ENCODE results near the gene ALG14. TPM values are rescaled to one million over a fixed set of nuclear protein-coding genes. Genes with fewer than 3 reads are reported as not detected.

Gene ALG14
- total RNA-seq, 4 donors from 2014 or later = 0.62 to 1.2 (median 0.79) TPM

DNA sequence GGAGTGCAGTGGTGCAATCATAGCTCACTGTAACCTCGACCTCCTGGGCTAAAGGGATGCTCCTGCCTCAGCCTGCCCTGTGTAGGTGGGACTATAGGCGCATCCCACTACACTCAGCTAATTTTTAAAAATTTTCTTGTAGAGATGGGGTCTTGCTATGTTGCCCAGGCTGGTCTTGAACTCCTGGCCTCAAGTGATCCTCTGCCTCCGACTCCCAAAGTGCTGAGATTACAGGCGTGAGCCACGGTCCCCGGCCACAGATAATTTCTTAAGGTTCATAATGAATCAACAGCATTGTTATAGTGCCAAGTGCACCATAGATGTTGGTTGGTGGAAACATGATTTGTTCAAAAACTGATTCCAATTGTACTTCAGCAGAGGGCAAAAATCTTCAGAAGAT is 103.6 kb downstream of the ALG14 start:
- no peaks in the 10 kb centered on the region for H3K36me3 ChIP-seq
- WGBS, 2 donors (ENCODE audit: low coverage in 1 of 2) = 100% methylated on average over 2 to 6 of the region's 6 CpGs
- H3K9me3 ChIP-seq = no peaks in the 10 kb centered on the region
- H3K4me1 ChIP-seq = peaks cover 0 to 28% (median 5%) of the 10 kb centered on the region in 3 donors
- H3K4me3 ChIP-seq = no peak overlapping the region
- no peak for ATAC-seq
- H3K27me3 ChIP-seq = no peaks in the 10 kb centered on the region
- H3K27ac ChIP-seq = no peak overlapping the region
- TF ChIP-seq POLR2AphosphoS5 (IDR thresholded peaks at IDR 0.05) (no peak), EP300 (IDR thresholded peaks at IDR 0.05) (no peak)

DNA sequence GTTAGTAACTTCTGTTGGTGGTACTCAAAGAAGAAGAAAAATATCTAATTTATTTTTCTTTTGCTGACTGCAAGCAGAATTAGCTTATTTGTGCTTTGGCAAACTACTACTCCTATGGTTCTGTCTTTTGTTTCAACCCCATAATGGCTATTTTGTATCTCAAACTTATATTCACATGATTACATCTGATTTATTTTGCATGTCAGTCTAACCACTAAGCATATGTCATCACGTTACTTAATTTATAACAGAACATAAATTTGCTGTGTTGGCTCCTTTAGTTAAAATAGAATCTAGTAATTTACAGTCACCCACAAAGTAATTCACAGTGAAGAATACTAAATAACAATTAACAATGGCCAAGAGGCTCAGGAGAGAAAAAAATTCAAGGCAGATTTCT is 106.7 kb downstream of the ALG14 start:
- ATAC-seq = no peak
- Histone ChIP-seq H3K4me1 (peaks cover 0 to 12% (median 0%) of the 10 kb centered on the region in 3 donors), H3K4me3 (no peak overlapping the region), H3K27me3 (no peaks in the 10 kb centered on the region), H3K36me3 (no peaks in the 10 kb centered on the region), H3K27ac (no peak overlapping the region), H3K9me3 (no peaks in the 10 kb centered on the region)
- WGBS, 2 donors (ENCODE audit: low coverage in 1 of 2) = 38 to 56% methylated on average over 1 of the region's 1 CpG
- TF ChIP-seq POLR2AphosphoS5 (IDR thresholded peaks at IDR 0.05) (no peak), EP300 (IDR thresholded peaks at IDR 0.05) (no peak), POLR2A (IDR thresholded peaks at IDR 0.05) (no peak)
- TF ChIP-seq, protein P1, sequence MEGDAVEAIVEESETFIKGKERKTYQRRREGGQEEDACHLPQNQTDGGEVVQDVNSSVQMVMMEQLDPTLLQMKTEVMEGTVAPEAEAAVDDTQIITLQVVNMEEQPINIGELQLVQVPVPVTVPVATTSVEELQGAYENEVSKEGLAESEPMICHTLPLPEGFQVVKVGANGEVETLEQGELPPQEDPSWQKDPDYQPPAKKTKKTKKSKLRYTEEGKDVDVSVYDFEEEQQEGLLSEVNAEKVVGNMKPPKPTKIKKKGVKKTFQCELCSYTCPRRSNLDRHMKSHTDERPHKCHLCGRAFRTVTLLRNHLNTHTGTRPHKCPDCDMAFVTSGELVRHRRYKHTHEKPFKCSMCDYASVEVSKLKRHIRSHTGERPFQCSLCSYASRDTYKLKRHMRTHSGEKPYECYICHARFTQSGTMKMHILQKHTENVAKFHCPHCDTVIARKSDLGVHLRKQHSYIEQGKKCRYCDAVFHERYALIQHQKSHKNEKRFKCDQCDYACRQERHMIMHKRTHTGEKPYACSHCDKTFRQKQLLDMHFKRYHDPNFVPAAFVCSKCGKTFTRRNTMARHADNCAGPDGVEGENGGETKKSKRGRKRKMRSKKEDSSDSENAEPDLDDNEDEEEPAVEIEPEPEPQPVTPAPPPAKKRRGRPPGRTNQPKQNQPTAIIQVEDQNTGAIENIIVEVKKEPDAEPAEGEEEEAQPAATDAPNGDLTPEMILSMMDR (IDR thresholded peaks at IDR 0.05) = no peak

DNA sequence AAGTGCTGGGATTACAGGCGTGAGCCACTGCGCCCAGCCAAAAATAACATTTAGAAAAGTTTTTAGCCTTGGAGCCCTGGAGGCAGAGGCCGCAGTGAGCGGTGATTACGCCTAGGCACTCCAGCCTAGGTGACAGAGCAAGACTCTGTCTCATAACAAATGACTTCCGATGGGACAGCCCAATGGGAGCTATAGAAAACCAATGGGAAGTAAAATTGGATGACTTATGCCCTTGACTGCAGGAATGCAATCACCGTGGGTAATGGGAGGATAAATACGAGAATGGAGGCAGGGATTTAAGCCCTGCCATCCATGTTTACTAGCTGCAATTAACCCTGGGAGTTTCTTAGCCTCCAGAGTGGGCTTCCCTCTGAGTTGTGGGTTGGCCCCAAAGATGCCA is 108.9 kb downstream of the ALG14 start:
- no peaks in the 10 kb centered on the region for H3K27me3 ChIP-seq
- H3K4me3 ChIP-seq = no peak overlapping the region
- no peak overlapping the region for H3K27ac ChIP-seq
- 90 to 91% methylated on average over 3 to 6 of the region's 8 CpGs for WGBS, 2 donors (ENCODE audit: low coverage in 1 of 2)
- H3K4me1 ChIP-seq = peaks cover 0 to 7% (median 0%) of the 10 kb centered on the region in 3 donors
- no peak for TF ChIP-seq POLR2A (IDR thresholded peaks at IDR 0.05)
- TF ChIP-seq EP300 (IDR thresholded peaks at IDR 0.05) = no peak
- TF ChIP-seq, protein P1 (IDR thresholded peaks at IDR 0.05) = no peak
- TF ChIP-seq POLR2AphosphoS5 (IDR thresholded peaks at IDR 0.05) = no peak
- ATAC-seq = no peak
- H3K36me3 ChIP-seq = no peaks in the 10 kb centered on the region
- no peaks in the 10 kb centered on the region for H3K9me3 ChIP-seq

DNA sequence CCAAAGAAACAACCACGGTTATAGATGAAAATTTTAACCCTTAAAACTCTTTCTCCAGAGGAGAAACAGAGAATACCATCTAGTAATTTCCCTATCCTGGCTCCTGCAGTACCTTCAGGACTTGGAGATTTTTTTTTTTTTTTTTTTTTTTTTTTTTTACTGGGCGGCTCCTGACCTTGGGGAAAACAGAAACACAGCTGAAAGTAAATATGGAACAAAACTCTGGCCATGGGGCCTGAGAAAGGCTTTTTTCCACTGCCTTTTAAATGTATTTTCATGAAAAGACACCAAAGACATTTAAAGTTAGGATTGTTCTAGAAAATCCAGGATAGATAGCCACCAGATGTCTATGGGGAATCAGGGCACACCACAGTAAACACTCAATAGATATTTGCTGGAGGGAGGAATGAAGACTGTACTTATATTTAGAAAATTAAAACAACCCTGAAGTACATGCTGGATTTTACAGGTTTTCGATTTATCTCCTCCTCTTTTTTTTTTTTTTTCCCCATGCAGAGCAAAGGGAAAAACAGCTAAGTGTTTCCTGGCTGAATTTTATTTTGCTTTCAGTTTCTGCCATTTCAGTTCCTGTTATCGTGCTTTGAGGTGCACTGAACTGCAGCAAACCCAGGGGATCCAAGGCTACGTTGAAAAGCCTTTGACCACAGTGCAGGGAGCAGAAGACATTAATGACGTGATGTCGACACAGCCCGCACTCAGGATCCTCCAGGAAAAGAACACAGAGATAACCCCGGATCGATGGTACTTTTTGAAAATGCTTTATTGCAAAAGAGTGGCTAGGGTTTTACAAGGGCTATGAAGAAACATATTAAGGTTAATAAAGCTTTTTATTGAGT is 110.1 kb downstream of the ALG14 start:
- Histone ChIP-seq H3K4me3 (peak overlapping the region; percentile 39), H3K9me3 (no peaks in the 10 kb centered on the region), H3K27ac (peak overlapping the region; percentile 43 to 69 (median 62)), H3K27me3 (no peaks in the 10 kb centered on the region), H3K36me3 (no peaks in the 10 kb centered on the region), H3K4me1 (peaks cover 0 to 7% (median 0%) of the 10 kb centered on the region in 3 donors)
- TF ChIP-seq POLR2A (IDR thresholded peaks at IDR 0.05) = no peak
- no peak for TF ChIP-seq EP300 (IDR thresholded peaks at IDR 0.05)
- no peak for TF ChIP-seq POLR2AphosphoS5 (IDR thresholded peaks at IDR 0.05)
- TF ChIP-seq, protein P1 (IDR thresholded peaks at IDR 0.05) = no peak
- WGBS, 2 donors (ENCODE audit: low coverage in 1 of 2) = 33 to 63% methylated on average over 8 to 10 of the region's 10 CpGs
- peak; percentile 45 for ATAC-seq

- Histone ChIP-seq H3K4me1 (peaks cover 0 to 7% (median 0%) of the 10 kb centered on the region in 3 donors), H3K27ac (peak overlapping the region in 1 of 4 donors; percentile 66), H3K4me3 (no peak overlapping the region), H3K27me3 (no peaks in the 10 kb centered on the region), H3K9me3 (no peaks in the 10 kb centered on the region), H3K36me3 (no peaks in the 10 kb centered on the region)
- 70 to 71% methylated on average over 3 of the region's 3 CpGs for WGBS, 2 donors (ENCODE audit: low coverage in 1 of 2)
- TF ChIP-seq POLR2AphosphoS5 (IDR thresholded peaks at IDR 0.05) = no peak
- TF ChIP-seq POLR2A (IDR thresholded peaks at IDR 0.05) = no peak
- no peak for TF ChIP-seq EP300 (IDR thresholded peaks at IDR 0.05)
- TF ChIP-seq, protein P1 (IDR thresholded peaks at IDR 0.05) = no peak
- ATAC-seq = no peak
Observed at GRCh38 chr1:94961988-94962387, 110.8 kb downstream of the ALG14 start.
